ENCODE data around the gene APH1B.

APH1B gene

DNA sequence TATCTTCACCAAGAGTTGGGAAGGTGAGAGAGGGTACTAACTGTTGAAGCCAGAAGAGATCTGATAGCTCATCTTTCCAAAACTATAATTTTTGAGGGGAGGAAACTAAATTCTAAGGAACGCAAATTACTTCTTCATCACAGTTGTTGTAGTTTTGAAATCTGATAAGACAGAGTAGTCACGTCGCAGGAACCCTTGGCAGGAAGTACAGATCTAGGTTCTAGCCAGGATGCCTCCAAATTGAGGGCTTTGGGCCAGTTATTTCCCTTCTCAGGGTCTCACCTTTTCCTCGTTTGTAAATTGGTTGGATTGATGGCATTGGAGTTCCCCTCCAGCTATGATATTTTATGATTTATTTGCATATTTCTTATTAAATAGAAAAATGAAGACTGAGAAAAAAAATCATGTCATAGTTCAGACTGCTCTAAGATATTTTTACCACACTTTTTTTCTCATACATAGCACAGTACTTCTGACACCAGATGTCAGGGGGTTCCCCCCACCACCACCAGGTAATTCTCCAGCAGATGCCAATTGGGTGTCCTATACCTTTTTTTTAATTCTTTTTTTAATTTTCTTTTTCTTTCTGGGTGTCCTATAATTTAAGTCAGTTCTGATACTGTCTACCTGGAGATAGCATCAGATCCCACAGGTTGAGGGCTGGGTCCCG is 32.3 kb upstream of the APH1B start:
- Histone ChIP-seq H3K27me3 (replicated peaks) (no peaks in the 10 kb centered on the region), H3K4me3 (ENCODE audit: low read depth, low read length) (no peak overlapping the region), H3K36me3 (replicated peaks) (no peaks in the 10 kb centered on the region), H3K27ac (peak overlapping the region; percentile 17)
- in situ Hi-C loops (cut with HindIII; ENCODE audit: low pct_ligation_motif_present, low sequenced_read_pairs) = no loop called here
- DNase-seq = no peak
- no peak for TF ChIP-seq CTCF (IDR thresholded peaks at IDR 0.05; ENCODE audit: low read depth, low read length, missing control alignments)

DNA sequence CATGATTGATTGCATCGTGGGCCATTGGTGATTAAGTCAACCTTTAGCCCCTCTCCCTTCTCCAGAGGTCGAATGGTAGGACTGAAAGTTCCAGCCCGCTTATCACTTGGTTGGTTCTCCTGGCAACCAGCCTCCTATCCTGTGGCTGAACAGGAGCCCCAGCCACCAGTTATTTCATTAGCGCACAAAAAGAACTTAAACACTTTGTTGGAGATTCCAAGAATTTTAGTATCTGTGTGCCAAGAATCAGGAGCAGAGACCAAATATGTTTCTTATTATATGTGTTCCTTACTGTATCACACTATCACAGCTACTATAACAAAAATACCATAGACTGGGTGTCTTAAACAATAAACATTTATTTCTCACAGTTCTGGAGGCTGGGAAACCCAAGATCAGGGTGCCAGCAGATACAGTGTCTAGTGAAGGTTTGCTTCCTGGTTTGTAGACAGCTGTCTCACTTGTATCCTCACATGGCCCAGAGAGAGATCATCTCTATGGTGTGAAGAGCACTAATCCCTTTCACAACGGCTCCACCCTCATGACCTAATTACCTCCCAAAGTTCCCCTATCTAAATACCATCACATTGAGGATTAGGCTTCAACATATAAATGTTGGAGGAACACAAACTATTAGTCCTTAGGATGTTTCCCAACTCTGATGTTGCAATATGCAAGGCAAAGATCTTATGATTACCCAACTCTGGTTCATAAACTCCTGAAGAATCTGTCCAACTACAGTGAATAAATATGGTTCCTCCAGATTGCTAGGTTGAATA is 30.5 kb upstream of the APH1B start:
- peak; percentile 36 for DNase-seq
- Histone ChIP-seq H3K27ac (peak overlapping the region; percentile 37), H3K36me3 (replicated peaks) (no peaks in the 10 kb centered on the region), H3K4me3 (ENCODE audit: low read depth, low read length) (no peak overlapping the region), H3K27me3 (replicated peaks) (no peaks in the 10 kb centered on the region)
- in situ Hi-C loops (cut with HindIII; ENCODE audit: low pct_ligation_motif_present, low sequenced_read_pairs) = no loop called here
- TF ChIP-seq CTCF (IDR thresholded peaks at IDR 0.05; ENCODE audit: low read depth, low read length, missing control alignments) = no peak

GRCh38 chr15:63250312-63250965 is 27.0 kb upstream of the APH1B start:
- Histone ChIP-seq H3K36me3 (replicated peaks) (no peaks in the 10 kb centered on the region), H3K27ac (peak overlapping the region; percentile 93), H3K27me3 (replicated peaks) (no peaks in the 10 kb centered on the region), H3K4me3 (ENCODE audit: low read depth, low read length) (no peak overlapping the region)
- in situ Hi-C loops (cut with HindIII; ENCODE audit: low pct_ligation_motif_present, low sequenced_read_pairs) = no loop called here
- DNase-seq = peak; percentile 97
- no peak for TF ChIP-seq CTCF (IDR thresholded peaks at IDR 0.05; ENCODE audit: low read depth, low read length, missing control alignments)

DNA sequence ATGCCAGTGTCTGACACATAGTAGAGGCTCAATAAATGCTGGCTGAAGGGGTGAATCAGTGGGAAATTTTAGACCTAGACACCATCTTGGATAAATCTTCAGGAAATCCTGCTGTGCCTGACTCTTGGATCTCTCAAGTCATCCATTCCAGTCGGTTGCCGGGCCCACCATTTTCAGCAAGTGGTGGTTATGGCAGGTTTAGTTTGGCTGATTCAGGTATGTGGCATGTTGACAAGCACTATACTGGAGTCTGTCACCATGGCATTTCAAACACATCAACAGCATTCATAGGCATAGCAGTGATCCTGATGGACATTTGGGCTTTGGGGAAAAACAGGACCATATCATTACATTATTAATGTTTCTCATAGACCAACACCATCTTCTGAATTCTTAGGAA is 25.7 kb upstream of the APH1B start:
- peak overlapping the region; percentile 93 for H3K27ac ChIP-seq
- in situ Hi-C loops (cut with HindIII; ENCODE audit: low pct_ligation_motif_present, low sequenced_read_pairs) = no loop called here
- H3K36me3 ChIP-seq (replicated peaks) = no peaks in the 10 kb centered on the region
- no peak for DNase-seq
- no peaks in the 10 kb centered on the region for H3K27me3 ChIP-seq (replicated peaks)
- no peak for TF ChIP-seq CTCF (IDR thresholded peaks at IDR 0.05; ENCODE audit: low read depth, low read length, missing control alignments)
- H3K4me3 ChIP-seq (ENCODE audit: low read depth, low read length) = no peak overlapping the region

GRCh38 chr15:63252292-63252691 is 25.1 kb upstream of the APH1B start:
- Histone ChIP-seq H3K36me3 (replicated peaks) (no peaks in the 10 kb centered on the region), H3K27ac (peak overlapping the region; percentile 93), H3K4me3 (ENCODE audit: low read depth, low read length) (no peak overlapping the region), H3K27me3 (replicated peaks) (no peaks in the 10 kb centered on the region)
- in situ Hi-C loops (cut with HindIII; ENCODE audit: low pct_ligation_motif_present, low sequenced_read_pairs) = no loop called here
- DNase-seq = no peak
- TF ChIP-seq CTCF (IDR thresholded peaks at IDR 0.05; ENCODE audit: low read depth, low read length, missing control alignments) = no peak

Data from brain microvascular endothelial cell (primary cell).